HG03039 (cell line): Measurements from ENCODE around the gene IMMP2L.
A peak's percentile ranks its signal among the peaks of the same experiment; 100 is the strongest.

ENCODE experiments used
- ATAC-seq: cut with Tn5 transposase; IDR thresholded peaks from one replicate; pipeline ENCODE4 v1.9.1; 2021; ENCODE audit warnings: mild to moderate bottlenecking, moderate library complexity; ENCODE audit not compliant: unreplicated experiment

The IMMP2L gene

DNA sequence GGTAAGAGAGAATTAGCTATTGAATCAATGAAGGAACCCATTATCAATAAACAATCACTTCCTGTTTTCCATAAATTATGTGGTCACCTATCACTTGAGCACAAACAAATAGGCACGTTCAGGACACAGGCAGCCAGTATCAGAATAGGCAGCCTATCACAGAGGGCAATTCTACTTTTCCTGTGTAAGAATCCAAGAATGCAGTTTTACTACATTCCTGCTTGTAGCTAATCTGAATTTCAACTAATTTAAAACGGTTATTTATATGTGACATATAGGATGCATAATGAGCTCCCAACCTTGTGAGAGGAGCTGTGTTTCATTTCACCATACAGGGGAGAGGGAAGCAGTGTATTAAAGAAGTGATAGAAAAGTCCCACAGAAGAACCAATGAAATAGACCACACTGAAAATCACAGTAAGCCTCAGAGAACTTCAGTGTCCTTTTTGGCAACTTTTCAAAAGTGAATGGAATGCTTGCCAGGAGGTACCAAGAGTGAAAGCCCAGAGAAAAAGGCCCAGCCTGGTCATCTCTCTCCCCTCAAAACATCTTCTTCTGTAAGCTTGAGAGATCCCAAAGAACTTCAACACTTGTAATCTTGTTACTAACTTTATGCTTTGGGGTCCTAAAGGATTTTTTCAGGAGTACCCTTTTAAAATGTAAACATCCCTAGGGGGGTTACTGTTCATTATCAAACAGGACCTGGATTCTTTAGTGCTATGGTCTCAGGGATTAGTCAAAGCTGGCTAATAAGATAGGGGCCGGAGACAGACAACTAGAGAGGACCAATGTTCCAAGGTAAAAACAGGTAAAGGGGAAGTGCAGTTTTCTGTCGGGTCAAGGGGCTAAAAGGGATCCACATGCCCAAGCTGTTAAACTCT, 1.3 kb downstream of the IMMP2L start:
- ATAC-seq, result no peak

DNA sequence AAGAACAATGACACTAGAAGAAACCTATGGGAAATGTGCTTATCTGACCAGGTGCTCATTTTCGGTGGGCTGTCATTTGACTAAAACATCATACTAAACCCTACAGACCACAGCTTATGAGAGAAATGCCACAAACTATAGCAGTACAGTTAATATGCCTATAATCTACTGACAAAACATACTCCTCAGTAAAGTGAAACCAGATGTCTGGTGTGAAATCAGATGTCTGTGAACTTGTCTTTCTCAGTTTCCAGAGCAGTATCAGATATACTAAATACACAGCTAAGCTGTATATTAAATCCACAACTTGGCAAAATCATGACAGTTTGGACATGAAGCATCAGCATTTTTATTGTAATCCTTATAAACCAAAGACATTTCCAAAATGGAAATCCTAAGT, 3.3 kb downstream of the IMMP2L start:
- ATAC-seq, result peak; percentile 34

DNA sequence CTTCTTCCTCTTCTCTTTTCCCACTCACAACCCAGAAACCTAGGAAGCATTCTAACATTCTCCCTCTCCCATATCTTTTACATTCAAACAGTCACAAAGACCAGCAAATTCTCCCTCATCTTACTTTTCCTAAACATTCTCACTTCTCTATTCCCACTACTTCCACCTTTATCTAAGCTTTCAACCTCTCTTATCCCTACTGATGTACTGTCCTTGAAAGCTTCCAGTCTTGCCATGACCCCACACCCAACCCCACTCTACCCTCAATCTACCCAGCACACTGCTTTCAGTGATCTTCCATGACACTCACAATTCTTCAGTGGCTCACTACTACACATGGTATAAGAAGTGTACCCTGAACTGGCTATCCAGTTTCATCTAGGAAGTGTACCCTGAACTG, 5.3 kb downstream of the IMMP2L start:
- no peak for ATAC-seq

DNA sequence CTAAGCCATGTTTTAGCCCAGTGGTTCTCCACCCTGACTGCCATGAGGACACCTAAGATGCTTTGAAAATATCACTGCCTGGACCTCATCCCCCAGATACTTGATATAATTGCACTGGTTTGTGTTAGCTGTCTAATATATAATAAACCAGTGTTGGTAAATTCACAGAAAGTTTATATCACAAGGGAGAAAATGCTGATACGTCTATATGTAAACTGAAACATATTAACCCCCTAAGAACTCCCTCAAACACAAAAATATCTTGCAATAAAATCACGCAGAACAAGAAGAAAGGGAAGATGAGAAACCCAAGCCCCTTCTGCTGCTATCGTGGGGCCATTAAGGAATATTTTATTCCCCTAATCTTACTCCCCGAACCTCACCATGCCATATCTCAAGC, 8.2 kb downstream of the IMMP2L start:
- no peak for ATAC-seq

DNA sequence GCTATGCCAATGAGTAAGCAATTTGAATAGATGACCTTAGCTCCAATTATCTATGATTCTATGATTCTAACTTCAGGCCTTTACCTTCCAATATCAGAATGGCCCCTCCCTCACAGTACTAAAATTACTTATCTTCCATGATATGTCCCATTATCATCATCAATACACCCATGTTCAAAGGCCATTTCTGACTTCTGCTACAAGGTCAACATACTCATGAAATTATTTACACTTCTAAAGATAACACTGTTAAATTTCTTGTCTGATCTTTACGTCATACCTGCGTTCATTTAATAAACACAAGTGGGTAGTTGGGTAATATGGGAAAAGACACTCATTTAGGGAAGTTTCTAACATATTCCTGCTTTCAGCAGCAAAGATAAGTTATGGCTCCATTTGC, 21.2 kb downstream of the IMMP2L start:
- no peak for ATAC-seq

DNA sequence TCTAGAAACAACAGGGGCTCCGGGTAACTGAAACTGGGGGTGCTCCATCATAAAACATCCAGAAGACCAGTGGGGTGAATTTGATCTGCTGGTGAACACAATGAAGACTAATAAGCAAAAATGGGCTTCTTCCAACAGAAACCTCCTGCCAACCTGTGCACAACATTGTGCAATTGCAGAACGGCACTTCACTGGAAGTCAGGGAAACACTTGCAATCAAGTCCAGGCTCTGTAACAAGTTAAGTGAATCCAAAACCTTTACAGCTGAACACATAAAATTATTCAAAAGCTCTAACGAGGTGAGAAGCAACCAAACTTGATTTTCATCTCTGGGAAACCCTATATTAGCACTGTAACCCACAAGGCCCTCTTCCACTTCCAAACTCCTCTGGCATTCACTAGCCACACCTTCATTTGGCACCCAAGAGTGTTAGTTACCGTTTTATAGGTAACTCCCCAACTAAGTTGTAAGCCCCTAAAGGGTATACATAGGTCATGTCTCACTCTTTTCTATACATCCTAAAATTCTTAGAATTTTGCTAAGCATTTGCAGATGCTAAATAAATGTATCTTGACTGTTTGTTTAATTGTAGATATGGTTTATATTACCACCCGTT, 22.0 kb downstream of the IMMP2L start:
- no peak for ATAC-seq

DNA sequence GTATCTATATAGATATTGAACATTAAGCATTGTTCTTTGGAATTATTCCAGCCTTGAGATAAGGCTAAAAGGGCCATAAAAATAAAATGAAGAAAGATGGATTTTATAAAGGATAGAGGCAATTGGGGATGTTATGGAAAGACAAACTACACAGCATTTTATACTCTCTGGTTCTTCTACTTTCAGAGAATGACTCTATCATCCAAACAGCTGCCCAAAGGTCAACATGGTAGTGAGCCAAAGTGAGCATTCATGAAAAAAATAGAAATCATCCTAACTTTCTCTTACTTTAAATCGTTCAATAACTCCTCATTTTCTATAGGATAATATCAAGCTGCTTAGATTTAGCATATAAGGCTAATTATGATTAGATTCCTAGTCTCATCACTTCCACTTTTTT, 25.2 kb downstream of the IMMP2L start:
- no peak for ATAC-seq

DNA sequence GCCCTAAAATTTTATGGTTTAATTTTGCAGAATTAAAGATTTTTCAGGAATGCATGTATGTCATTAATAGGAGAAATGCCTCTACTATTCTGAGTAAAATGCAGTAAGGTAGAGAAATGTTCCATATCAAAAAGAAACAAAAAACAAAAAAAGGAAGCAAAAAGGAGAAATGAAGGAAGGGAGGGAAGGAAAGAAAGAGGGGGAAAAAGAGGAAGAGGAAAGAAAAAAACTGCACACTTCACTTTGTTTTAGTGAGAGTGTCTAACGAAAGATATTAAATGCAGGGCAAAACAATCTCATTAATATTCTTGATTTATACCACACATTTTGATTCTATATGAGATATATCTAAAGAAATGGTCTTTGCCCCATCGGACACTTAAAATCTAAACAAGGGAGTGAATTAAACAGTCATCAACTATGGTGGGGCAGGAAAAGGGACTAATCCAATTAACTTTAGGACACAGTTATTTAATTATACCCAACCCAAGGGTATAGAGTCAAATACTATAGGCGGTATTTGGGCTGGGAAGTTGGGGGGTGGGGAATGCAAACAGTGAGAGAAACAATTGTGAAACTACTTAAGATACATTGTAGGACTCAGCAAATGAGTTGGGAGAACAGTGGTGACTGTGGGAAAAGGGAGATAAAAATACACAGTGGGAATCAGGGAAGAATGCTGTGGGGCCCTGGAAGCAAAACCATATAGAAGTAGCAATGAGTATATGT, 27.0 kb downstream of the IMMP2L start:
- no peak for ATAC-seq

DNA sequence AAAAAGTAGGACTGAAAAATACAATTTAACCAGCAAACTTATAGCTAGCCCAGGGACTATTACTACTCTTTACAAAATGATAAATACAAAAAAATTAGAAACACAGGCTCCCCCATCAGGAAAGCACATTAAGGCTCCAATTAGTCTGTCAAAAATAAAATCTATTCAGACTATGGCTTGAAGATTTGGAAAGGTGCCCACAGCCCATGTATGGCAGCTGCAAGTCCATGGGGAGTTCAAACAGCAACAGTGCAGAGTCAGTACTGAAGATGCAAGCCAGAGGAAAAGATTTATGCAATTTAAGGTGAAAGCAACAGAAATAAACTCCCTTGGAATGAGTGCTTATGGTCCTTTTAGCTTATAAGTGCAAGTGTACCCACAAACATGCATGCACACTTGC, 29.7 kb downstream of the IMMP2L start:
- ATAC-seq, result no peak

DNA sequence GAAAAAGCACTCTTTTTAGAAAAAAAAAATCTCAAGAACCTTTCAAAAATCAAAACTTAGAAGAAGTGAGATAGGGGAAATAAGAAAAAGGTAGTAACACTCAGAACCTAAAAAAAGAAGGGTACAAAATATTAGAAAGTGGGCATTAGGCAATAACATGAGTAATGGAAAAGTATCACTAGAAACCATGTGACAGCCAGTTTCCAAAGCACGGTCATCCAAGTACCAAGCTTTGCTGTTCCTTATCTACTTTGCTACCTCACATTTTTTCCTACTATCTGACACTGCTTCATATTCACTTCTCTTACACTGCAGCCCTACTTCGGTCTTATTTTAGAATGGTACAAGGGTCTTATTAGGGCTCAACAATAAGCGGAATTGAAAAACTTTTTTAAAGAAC, 30.3 kb downstream of the IMMP2L start:
- ATAC-seq, result no peak

DNA sequence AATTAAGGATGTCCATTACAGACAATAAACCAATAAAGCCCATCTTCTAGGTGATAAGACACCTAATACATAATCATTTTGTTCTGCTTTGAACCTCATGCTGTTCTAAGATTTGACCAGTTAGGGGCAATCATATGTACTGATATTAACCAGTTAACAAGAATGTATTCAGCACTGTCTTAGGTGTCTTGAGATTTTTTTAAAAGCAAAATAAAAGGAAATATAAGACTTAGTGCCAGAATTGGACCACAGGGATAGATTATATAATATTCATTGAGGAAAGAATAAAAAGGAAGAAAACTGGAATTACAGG, 32.0 kb downstream of the IMMP2L start:
- ATAC-seq, result no peak

DNA sequence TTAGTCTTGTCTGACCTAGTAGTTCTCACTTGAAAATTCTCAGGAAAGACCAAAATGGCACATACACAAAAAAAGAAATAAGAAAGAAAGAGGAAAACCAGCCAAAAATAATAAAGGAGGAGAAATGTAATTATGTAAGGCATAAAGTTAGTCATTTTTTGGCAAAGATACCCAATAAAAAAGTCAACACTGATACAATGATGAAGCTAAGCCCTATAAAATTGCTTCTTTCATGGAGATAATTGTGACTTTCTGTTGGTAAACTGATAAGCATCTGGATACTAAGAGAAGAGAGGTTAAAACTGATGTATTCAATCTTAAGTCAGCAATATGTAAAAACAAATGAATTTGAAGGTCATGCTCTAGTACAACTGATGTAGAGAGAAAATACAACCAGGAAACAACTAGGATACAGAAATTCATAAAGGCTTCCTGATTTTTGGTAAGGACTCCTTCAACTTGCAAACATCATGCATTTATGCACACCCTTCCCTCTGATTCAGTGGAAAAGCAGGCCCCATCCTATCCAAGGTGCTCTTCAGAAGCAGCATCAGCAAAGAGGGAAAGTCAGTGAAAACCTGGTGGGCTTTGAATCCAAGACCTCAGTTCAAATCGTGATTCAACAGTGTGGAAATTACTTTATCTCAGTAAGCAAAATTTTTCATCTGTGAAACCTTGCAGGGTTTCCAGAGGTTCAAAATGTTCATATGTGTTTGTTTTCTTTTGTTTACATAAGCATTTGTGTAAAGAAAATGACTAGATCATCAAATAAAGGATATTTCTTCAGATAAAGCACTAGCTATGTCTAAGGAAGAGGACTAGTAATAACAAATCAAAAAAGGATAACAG, 32.6 kb downstream of the IMMP2L start:
- no peak for ATAC-seq

DNA sequence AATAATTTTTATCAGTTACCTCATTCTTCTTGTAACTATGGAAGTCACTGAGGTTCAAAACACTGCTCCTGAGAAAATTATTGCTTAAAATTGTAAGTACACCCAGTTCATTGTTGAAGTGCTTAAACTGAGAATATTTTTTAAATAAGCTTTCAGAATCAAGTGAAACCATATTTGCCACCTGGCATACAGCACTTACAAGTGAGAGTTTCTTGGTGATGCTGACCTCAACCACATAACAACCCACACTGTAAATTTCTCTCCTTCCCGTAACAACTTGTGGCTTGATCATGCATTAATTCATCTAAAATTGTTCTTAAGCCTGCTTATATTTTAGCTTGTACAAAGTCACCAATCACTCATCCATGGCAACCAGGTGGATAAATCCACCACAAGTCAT, 34.0 kb downstream of the IMMP2L start:
- ATAC-seq, result peak; percentile 73

DNA sequence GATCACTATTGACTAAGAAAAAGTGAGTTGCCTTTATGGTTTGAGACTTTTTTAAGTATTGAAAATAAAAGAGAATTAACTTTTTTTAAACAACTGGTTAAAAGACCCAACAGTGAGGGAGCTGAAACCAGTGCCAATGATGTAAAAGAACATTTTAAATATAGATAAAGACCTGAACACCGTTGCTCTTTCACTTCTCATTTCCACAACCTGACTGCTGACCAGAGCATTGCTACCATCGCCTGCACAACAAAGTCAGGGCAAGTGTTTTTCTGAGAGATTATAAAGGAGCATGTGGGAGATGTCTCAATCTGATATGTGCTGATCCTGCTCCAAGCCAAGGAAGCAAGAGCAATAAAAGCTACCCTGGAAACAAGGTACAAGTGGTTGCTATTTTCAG, 34.7 kb downstream of the IMMP2L start:
- ATAC-seq, result peak; percentile 84

DNA sequence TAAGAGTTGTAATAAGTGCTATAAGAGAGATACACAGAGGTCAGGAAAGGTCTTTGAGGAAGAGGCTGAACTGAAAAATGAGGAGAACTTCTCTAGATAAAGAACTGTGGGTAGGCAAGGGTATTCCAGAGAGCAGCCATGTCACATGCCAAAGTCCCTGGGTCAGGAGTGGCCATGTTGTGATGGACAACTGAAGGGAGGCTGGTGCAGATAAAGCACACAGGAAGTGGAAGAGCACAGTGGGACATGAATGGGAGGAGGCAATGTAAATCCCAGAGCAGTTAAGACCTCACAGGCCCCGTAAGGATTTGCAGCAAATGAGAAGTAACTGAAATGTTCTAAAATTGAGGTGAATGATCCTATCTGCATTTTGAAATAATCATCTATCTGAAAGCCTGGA, 37.2 kb downstream of the IMMP2L start:
- no peak for ATAC-seq

DNA sequence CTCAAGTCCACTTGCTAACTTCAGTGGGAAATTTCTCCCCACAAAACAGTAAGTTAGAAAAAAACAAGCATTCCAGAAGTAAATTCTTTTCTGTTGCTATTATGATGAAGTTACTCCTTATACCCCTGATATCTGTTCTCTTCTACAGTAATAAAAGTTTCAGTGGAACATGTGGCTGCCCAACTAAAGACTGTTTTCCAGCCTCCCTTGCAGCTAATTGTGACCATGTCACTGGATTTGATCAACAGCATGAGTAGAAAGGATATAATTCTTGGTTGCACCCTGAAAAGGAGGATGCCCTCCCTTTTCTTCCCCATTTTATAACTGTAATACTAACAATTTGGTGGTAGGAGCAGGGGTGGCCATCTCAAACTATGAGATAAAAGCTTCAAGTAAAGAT, 40.6 kb downstream of the IMMP2L start:
- ATAC-seq, result no peak

DNA sequence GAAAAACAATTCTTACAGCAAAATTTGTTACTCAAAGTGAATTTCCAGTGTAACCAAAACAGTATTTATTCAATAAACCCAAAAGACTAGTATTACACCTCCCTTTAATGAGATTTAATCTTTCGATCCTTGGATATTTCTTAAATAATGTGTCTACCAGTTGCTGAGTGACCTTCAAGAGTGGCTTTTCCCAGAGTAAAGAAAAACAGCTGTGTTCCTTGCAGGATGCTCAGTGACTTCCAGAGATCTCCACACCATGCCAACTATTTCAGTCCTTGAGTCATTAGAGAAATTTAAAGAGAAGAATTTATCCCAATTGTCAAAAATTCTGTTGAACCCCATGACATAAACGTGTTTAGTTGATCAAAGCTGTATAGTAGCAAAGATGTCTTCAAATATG, 44.0 kb downstream of the IMMP2L start:
- ATAC-seq, result no peak

DNA sequence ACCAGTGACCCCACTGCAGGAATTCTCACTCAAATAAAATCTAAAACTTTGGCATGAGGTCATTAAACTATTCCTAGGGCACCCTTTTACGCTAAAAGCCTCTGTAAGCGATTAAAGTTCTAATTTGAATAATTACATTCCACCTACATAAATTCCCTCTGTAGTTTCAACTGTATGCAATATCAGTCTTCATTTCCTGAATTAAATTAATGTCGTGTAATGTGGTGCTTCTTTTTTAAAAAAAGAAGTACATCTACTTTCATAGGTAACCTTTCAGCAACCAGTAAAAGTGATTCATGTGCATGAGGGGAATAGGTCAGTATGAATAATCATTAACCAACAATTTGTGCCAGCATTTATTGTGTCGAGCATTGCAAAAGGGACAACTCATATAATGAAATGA, 44.7 kb downstream of the IMMP2L start:
- no peak for ATAC-seq

DNA sequence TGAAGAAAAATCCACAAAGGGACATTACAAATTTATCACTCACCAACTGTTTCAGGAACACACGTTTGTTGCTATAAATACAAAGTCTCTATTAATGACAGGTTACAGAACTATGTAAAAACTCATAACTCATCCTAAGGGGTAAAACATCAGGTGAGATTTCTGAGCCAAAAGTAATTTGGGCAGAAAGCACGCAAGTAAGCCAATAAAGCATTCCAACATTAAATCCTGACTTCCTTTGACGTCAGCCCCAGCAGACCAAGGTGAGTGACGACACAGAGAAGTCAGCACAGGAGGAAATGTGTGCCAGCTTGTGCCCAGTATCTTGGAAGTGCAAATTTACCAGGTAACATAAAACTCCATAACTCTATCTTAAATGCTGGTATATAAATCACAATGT, 45.7 kb downstream of the IMMP2L start:
- no peak for ATAC-seq

DNA sequence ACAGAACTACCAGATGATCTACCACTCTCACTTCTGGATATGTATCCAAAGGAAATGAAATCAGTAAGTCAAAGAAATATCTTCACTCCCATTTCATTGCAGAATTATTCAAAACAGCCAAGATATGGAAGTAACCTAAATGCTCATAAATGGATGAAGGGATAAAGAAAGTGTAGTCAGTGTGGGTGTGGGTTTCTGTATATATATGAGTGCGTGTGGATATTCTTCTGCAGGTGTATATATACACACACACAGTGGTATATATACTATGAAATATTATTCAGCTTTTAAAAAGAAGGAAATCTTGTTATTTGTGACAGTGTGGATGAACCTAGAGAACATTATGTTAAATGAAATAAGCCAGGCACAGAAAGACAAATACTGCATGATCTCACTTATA, 48.7 kb downstream of the IMMP2L start:
- no peak for ATAC-seq

DNA sequence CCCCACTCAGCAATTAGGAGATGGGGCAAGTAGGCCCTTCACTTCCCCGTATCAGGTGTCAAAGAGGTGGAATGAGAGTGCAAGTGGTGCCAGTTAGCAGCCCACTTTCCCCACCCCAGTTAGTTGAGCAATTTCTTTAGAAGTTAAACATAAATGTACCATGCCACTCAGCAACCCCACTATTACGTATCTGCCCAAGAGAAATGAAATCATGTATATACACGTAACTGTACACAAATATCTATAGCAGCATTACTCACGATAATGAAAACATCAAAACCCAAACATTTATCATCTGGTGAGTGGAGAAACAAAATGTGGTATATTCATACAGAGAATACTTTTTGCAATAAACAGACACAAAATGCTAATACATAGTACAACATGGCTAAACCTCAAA, 50.4 kb downstream of the IMMP2L start:
- ATAC-seq, result no peak
